GM12801 (cell line): ENCODE measurements around the gene ANXA10.

Experiments
- CTCF ChIP-seq: IDR thresholded peaks from one replicate; pipeline ENCODE4 v1.5.1; 2011; ENCODE audit warnings: control low read depth; ENCODE audit not compliant: insufficient read length; ENCODE audit errors: extremely low read depth

Gene ANXA10

GRCh38 chr4:168070903-168071302 is 21.4 kb upstream of the ANXA10 start:
- no peak for TF ChIP-seq CTCF

GRCh38 chr4:168071304-168071703 is 21.0 kb upstream of the ANXA10 start:
- no peak for TF ChIP-seq CTCF

GRCh38 chr4:168074861-168075260 is 17.5 kb upstream of the ANXA10 start:
- no peak for TF ChIP-seq CTCF

GRCh38 chr4:168076989-168077725 is 15.2 kb upstream of the ANXA10 start:
- no peak for TF ChIP-seq CTCF

- TF ChIP-seq CTCF: no peak
Measured at GRCh38 chr4:168077726-168078239, 14.6 kb upstream of the ANXA10 start.

- TF ChIP-seq CTCF: no peak
Measured at GRCh38 chr4:168082379-168082778, 10.0 kb upstream of the ANXA10 start.

- TF ChIP-seq CTCF: no peak
Measured at GRCh38 chr4:168095776-168096406, 3.6 kb downstream of the ANXA10 start.
